HEK293 (cell line): ENCODE data around the gene NOXO1.

ENCODE experiments used
- CTCF ChIA-PET: fragments of 350-600 bp; formaldehyde crosslinking; extraction: SDS; loops from one replicate; lab custom pipeline; 2021; ENCODE audit warnings: antibody characterized with exemption; lab: Yijun Ruan, JAX
- POLR2A ChIA-PET: fragments of 300-600 bp; formaldehyde crosslinking; extraction: SDS; loops from one replicate; lab custom pipeline; 2020; ENCODE audit warnings: antibody characterized with exemption, inconsistent platforms; lab: Yijun Ruan, JAX
- H3K27ac ChIP-seq: fragments of 200-500 bp; sonication (Bioruptor generic); 2 replicates; pipeline ENCODE4 v1.5.1; 2014; ENCODE audit warnings: low read depth, low read length, control low read depth, inconsistent platforms; ENCODE audit errors: extremely low read depth
- H3K36me3 ChIP-seq, 2 experiments: fragments of 200-500 bp in 1 of 2; sonication (Bioruptor generic) in 1 of 2; 1 replicate in 1 of 2; 2 replicates in 1 of 2; pipeline ENCODE4 v1.5.1; 2014 to 2017; ENCODE audit warnings: inconsistent platforms in 2 of 2, low read length in 2 of 2; ENCODE audit not compliant: control insufficient read depth in 2 of 2, insufficient read depth in 1 of 2
- H3K4me1 ChIP-seq: fragments of 200-500 bp; sonication (Bioruptor generic); 2 replicates; pipeline ENCODE4 v1.5.1; 2014; ENCODE audit warnings: mild to moderate bottlenecking, low read length, inconsistent platforms; ENCODE audit not compliant: control insufficient read depth, insufficient read depth
- H3K4me3 ChIP-seq: 2 replicates; pipeline ENCODE4 v1.5.1; 2011; ENCODE audit warnings: low read depth, mild to moderate bottlenecking, control low read depth, low read length, moderate library complexity
- H3K9me3 ChIP-seq: fragments of 200-500 bp; sonication (Bioruptor generic); 2 replicates; pipeline ENCODE4 v1.5.1; 2014; ENCODE audit warnings: low read depth, low read length, inconsistent platforms; ENCODE audit not compliant: control insufficient read depth, insufficient read depth
- BCL11B ChIP-seq: fragments of 450-650 bp; formaldehyde crosslinking; IDR thresholded peaks from 2 replicates; pipeline ENCODE4 v1.5.1; 2016; ENCODE audit warnings: low read depth, missing biosample characterization, missing genetic modification characterization
- CTCF ChIP-seq: fragments of 450-650 bp; formaldehyde crosslinking; IDR thresholded peaks from 2 replicates; pipeline ENCODE4 v1.5.1; 2016; ENCODE audit warnings: missing biosample characterization, missing genetic modification characterization
- GFI1B ChIP-seq: fragments of 450-650 bp; formaldehyde crosslinking; IDR thresholded peaks from 2 replicates; pipeline ENCODE4 v1.5.1; 2016; ENCODE audit warnings: missing biosample characterization, missing genetic modification characterization
- HOXC10 ChIP-seq: sonication (generic); formaldehyde crosslinking; IDR thresholded peaks from 2 replicates; pipeline ENCODE4 v1.8.1; 2023; ENCODE audit warnings: mild to moderate bottlenecking, missing genetic modification reagents
- MEIS1 ChIP-seq: sonication (generic); formaldehyde crosslinking; IDR thresholded peaks from 2 replicates; pipeline ENCODE4 v1.8.1; 2022; ENCODE audit warnings: missing genetic modification reagents, mild to moderate bottlenecking, borderline replicate concordance
- MZF1 ChIP-seq: fragments of 450-650 bp; formaldehyde crosslinking; IDR thresholded peaks from 2 replicates; pipeline ENCODE4 v1.5.1; 2017; ENCODE audit warnings: missing biosample characterization, missing genetic modification characterization, borderline replicate concordance
- REPIN1 ChIP-seq: fragments of 450-650 bp; formaldehyde crosslinking; IDR thresholded peaks from 2 replicates; pipeline ENCODE4 v1.5.1; 2017; ENCODE audit warnings: missing biosample characterization, missing genetic modification characterization, low read depth
- SCRT1 ChIP-seq: fragments of 450-650 bp; formaldehyde crosslinking; IDR thresholded peaks from 2 replicates; pipeline ENCODE4 v1.5.1; 2016; ENCODE audit warnings: missing biosample characterization, missing genetic modification characterization, borderline replicate concordance
- ZBTB17 ChIP-seq: fragments of 450-650 bp; formaldehyde crosslinking; IDR thresholded peaks from 2 replicates; pipeline ENCODE4 v1.5.1; 2016; ENCODE audit warnings: missing biosample characterization, missing genetic modification characterization
- ZIC2 ChIP-seq: fragments of 450-650 bp; formaldehyde crosslinking; IDR thresholded peaks from 2 replicates; pipeline ENCODE4 v1.5.1; 2016; ENCODE audit warnings: missing biosample characterization, missing genetic modification characterization
- ZNF146 ChIP-seq: fragments of 450-650 bp; formaldehyde crosslinking; IDR thresholded peaks from 2 replicates; pipeline ENCODE4 v1.5.1; 2016; ENCODE audit warnings: missing biosample characterization, missing genetic modification characterization
- ZNF157 ChIP-seq: fragments of 450-650 bp; formaldehyde crosslinking; IDR thresholded peaks from 2 replicates; pipeline ENCODE4 v1.5.1; 2016; ENCODE audit warnings: missing biosample characterization, missing genetic modification characterization
- ZNF174 ChIP-seq: fragments of 450-650 bp; formaldehyde crosslinking; IDR thresholded peaks from 2 replicates; pipeline ENCODE4 v1.5.0; 2017; ENCODE audit warnings: missing biosample characterization, mild to moderate bottlenecking, missing genetic modification characterization
- ZNF26 ChIP-seq: fragments of 450-650 bp; formaldehyde crosslinking; IDR thresholded peaks from 2 replicates; pipeline ENCODE4 v1.5.1; 2016; ENCODE audit warnings: missing biosample characterization, missing genetic modification characterization
- ZNF37A ChIP-seq: fragments of 450-650 bp; IDR thresholded peaks from 2 replicates; pipeline ENCODE4 v1.5.1; 2018; ENCODE audit warnings: missing biosample characterization, missing genetic modification characterization
- ZNF449 ChIP-seq: fragments of 450-650 bp; formaldehyde crosslinking; IDR thresholded peaks from 2 replicates; pipeline ENCODE4 v1.5.1; 2017; ENCODE audit warnings: missing biosample characterization, mild to moderate bottlenecking, missing genetic modification characterization, moderate library complexity
- ZNF521 ChIP-seq: fragments of 450-650 bp; formaldehyde crosslinking; IDR thresholded peaks from 2 replicates; pipeline ENCODE4 v1.5.1; 2017; ENCODE audit warnings: missing biosample characterization, mild to moderate bottlenecking, missing genetic modification characterization
- ZNF571 ChIP-seq: fragments of 450-650 bp; formaldehyde crosslinking; IDR thresholded peaks from 2 replicates; pipeline ENCODE4 v1.5.0; 2017; ENCODE audit warnings: missing biosample characterization, missing genetic modification characterization
- ZNF596 ChIP-seq: fragments of 450-650 bp; IDR thresholded peaks from 2 replicates; pipeline ENCODE4 v1.5.0; 2018; ENCODE audit warnings: missing biosample characterization, mild to moderate bottlenecking, missing genetic modification characterization, moderate library complexity
- ZNF624 ChIP-seq: fragments of 450-650 bp; formaldehyde crosslinking; IDR thresholded peaks from 2 replicates; pipeline ENCODE4 v1.5.1; 2017; ENCODE audit warnings: missing biosample characterization, missing genetic modification characterization
- TF ChIP-seq, protein P1 (sequence below): fragments of 450-650 bp; IDR thresholded peaks from 2 replicates; pipeline ENCODE4 v1.5.1; 2018; ENCODE audit warnings: missing biosample characterization, mild to moderate bottlenecking, missing genetic modification characterization
- TF ChIP-seq, protein P2 (sequence below): fragments of 450-650 bp; formaldehyde crosslinking; IDR thresholded peaks from 2 replicates; pipeline ENCODE4 v1.5.1; 2016; ENCODE audit warnings: missing biosample characterization, missing genetic modification characterization
- TF ChIP-seq, protein P3 (sequence below): fragments of 450-650 bp; formaldehyde crosslinking; conservative IDR thresholded peaks from 2 replicates; pipeline ENCODE4 v1.5.1; 2016; ENCODE audit warnings: low read depth, missing biosample characterization, missing genetic modification characterization

NOXO1 gene

GRCh38 chr16:1961651-1962067 is 19.6 kb downstream of the NOXO1 start (continued):
- TF ChIP-seq, protein P1, sequence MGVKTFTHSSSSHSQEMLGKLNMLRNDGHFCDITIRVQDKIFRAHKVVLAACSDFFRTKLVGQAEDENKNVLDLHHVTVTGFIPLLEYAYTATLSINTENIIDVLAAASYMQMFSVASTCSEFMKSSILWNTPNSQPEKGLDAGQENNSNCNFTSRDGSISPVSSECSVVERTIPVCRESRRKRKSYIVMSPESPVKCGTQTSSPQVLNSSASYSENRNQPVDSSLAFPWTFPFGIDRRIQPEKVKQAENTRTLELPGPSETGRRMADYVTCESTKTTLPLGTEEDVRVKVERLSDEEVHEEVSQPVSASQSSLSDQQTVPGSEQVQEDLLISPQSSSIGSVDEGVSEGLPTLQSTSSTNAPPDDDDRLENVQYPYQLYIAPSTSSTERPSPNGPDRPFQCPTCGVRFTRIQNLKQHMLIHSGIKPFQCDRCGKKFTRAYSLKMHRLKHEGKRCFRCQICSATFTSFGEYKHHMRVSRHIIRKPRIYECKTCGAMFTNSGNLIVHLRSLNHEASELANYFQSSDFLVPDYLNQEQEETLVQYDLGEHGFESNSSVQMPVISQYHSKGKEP (tag by site-specific recombination) = peak; percentile 98

DNA sequence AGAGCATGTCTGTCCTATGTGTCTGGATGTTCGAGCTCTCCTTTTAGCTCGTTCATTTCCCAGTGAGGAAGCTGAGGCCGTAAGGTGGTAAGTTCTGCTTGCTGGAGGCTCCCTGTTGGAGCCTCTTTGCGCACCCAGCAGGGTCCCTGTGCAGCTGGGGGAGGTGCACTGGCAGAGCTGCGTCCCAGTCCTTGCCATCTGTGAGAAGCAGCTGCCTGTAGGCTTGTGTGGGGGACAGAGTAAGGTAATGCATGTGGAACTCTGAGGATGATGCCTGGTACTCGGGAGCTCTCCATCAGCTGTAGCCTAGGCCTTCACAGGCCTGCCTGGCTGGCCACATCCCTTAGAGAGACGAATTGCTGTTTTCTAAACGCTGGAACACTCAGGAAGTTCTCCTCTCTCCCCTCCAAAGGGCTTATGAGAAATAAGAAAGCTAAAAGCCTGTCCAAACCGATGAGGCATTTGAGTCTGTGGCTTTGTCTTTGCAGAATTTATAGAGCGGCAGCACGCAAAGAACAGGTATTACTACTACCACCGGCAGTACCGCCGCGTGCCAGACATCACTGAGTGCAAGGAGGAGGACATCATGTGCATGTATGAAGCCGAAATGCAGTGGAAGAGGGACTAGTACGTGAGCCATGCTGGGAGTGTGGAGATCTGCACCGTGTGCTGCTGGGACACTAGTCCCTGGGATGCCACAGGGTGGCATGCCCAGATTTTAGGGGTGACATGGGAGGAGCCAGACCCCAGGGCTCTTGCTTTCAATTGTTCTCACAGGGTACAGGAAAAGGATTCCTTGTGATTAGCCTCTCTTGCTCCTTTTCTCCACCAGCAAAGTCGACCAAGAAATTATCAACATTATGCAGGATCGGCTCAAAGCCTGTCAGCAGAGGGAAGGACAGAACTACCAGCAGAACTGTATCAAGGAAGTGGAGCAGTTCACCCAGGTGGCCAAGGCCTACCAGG is 20.3 kb downstream of the NOXO1 start:
- Histone ChIP-seq H3K36me3 (peaks cover 0 to 35% of the 10 kb centered on the region in 2 experiments; a peak in 1 of 3 replicates), H3K4me3 (peak overlapping the region; percentile 94), H3K4me1 (no peaks in the 10 kb centered on the region; the same call in 1 of the 2 replicates), H3K9me3 (no peaks in the 10 kb centered on the region), H3K27ac (peak overlapping the region; percentile 96)
- ChIA-PET CTCF (interaction anchor here (1.2 to 2.1 kb wide), 4 partner anchors 11 to 45 kb away, joined by 3 to 6 read pairs (median 4); partner anchors contain the start of gene TBL3), POLR2A (interaction anchor here (0.6 to 2.4 kb wide), 18 partner anchors 9 to 397 kb away, joined by 3 to 17 read pairs (median 4); partner anchors contain the start of genes GFER, MSRB1, NUBP2 and SPSB3)
- TF ChIP-seq REPIN1 (0 out of 2 replicates have a peak, but pooled peaks have one; percentile 46), GFI1B (tag by site-specific recombination) (0 out of 2 replicates have a peak, but pooled peaks have one; percentile 5), ZNF521 (tag by site-specific recombination) (no peak), ZNF37A (tag by site-specific recombination) (no peak), CTCF (tag by site-specific recombination) (no peak), MZF1 (tag by site-specific recombination) (peak; percentile 64; the same call in 1 of the 2 replicates), ZNF157 (tag by site-specific recombination) (no peak), MEIS1 (CRISPR knock-in tag) (no peak), ZNF146 (0 out of 2 replicates have a peak, but pooled peaks have one; percentile 9), HOXC10 (CRISPR knock-in tag) (no peak), ZNF26 (tag by site-specific recombination) (no peak), ZNF624 (tag by site-specific recombination) (no peak), ZNF596 (tag by site-specific recombination) (peak; percentile 57), BCL11B (tag by site-specific recombination) (no peak; the same call in 1 of the 2 replicates), ZNF571 (no peak), ZNF449 (peak; percentile 59; the same call in 1 of the 2 replicates), ZIC2 (tag by site-specific recombination) (peak; percentile 91), ZNF174 (tag by site-specific recombination) (no peak), SCRT1 (tag by site-specific recombination) (no peak), ZBTB17 (peak; percentile 95)
- TF ChIP-seq, protein P2, sequence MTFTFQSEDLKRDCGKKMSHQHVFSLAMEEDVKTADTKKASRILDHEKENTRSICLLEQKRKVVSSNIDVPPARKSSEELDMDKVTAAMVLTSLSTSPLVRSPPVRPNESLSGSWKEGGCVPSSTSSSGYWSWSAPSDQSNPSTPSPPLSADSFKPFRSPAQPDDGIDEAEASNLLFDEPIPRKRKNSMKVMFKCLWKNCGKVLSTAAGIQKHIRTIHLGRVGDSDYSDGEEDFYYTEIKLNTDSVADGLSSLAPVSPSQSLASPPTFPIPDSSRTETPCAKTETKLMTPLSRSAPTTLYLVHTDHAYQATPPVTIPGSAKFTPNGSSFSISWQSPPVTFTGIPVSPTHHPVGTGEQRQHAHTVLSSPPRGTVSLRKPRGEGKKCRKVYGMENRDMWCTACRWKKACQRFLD (tag by site-specific recombination) = no peak
- TF ChIP-seq, protein P3, sequence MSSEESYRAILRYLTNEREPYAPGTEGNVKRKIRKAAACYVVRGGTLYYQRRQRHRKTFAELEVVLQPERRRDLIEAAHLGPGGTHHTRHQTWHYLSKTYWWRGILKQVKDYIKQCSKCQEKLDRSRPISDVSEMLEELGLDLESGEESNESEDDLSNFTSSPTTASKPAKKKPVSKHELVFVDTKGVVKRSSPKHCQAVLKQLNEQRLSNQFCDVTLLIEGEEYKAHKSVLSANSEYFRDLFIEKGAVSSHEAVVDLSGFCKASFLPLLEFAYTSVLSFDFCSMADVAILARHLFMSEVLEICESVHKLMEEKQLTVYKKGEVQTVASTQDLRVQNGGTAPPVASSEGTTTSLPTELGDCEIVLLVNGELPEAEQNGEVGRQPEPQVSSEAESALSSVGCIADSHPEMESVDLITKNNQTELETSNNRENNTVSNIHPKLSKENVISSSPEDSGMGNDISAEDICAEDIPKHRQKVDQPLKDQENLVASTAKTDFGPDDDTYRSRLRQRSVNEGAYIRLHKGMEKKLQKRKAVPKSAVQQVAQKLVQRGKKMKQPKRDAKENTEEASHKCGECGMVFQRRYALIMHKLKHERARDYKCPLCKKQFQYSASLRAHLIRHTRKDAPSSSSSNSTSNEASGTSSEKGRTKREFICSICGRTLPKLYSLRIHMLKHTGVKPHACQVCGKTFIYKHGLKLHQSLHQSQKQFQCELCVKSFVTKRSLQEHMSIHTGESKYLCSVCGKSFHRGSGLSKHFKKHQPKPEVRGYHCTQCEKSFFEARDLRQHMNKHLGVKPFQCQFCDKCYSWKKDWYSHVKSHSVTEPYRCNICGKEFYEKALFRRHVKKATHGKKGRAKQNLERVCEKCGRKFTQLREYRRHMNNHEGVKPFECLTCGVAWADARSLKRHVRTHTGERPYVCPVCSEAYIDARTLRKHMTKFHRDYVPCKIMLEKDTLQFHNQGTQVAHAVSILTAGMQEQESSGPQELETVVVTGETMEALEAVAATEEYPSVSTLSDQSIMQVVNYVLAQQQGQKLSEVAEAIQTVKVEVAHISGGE (tag by site-specific recombination) = peak; percentile 25; the same call in 1 of the 2 replicates
